ENCODE measurements around the gene CDCP2.
"Not testable (repeated sequence)": the region's sequence is repeated elsewhere in the genome, so short reads cannot be mapped to it uniquely, and the experiment has no call there.

CDCP2 gene

DNA sequence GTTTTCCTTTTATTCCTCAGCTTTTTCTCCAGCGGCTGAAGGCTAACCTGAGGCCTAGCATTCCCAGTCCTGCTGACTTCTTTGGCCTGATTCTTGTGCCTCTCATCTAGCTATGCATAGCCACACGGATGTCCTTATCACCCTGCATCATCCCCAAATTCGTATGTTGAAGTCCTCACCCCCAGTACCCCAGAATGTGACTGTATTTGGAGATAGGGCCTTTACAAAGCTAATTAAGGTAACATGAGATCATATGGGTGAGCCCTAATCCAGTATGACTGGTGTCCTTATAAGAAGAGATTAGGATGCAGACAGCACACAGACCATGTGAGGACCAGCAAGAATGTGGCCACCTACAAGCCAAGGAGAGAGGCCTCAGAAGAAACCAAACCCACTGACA lies 44.6 kb downstream of the CDCP2 start:
- TF ChIP-seq, protein P1, sequence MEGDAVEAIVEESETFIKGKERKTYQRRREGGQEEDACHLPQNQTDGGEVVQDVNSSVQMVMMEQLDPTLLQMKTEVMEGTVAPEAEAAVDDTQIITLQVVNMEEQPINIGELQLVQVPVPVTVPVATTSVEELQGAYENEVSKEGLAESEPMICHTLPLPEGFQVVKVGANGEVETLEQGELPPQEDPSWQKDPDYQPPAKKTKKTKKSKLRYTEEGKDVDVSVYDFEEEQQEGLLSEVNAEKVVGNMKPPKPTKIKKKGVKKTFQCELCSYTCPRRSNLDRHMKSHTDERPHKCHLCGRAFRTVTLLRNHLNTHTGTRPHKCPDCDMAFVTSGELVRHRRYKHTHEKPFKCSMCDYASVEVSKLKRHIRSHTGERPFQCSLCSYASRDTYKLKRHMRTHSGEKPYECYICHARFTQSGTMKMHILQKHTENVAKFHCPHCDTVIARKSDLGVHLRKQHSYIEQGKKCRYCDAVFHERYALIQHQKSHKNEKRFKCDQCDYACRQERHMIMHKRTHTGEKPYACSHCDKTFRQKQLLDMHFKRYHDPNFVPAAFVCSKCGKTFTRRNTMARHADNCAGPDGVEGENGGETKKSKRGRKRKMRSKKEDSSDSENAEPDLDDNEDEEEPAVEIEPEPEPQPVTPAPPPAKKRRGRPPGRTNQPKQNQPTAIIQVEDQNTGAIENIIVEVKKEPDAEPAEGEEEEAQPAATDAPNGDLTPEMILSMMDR (IDR thresholded peaks at IDR 0.05; ENCODE audit: low read depth, low read length): no peak
- no peak for DNase-seq (ENCODE audit: low read depth in 2 of 2)
- no peak overlapping the region for H3K4me3 ChIP-seq (replicated peaks in 1 of 2; ENCODE audit: low read depth in 2 of 2, low read length in 2 of 2)

DNA sequence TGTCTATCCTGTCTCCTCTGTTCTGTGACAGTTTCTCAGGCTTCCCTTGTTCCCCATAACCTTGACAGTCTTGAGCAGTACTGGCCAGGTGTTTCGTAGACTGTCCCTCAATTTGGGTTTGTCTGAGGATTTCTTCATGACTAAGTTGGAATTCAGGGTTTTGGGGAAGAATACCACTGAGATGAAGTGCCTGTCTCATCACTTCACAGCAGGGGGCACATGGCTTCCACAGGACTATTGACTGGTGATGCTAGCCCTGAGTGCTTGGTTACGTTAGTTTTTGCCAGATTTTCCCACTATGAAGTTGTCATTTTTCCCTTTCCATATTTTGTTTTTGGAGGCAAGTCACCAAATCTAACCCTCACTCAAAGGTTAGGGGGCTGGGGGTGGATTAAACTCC lies 45.7 kb downstream of the CDCP2 start:
- TF ChIP-seq, protein P1 (IDR thresholded peaks at IDR 0.05; ENCODE audit: low read depth, low read length): peak; percentile 29
- DNase-seq (ENCODE audit: low read depth in 2 of 2): peak; percentile 25 to 42
- H3K4me3 ChIP-seq (replicated peaks in 1 of 2; ENCODE audit: low read depth in 2 of 2, low read length in 2 of 2): no peak overlapping the region

DNA sequence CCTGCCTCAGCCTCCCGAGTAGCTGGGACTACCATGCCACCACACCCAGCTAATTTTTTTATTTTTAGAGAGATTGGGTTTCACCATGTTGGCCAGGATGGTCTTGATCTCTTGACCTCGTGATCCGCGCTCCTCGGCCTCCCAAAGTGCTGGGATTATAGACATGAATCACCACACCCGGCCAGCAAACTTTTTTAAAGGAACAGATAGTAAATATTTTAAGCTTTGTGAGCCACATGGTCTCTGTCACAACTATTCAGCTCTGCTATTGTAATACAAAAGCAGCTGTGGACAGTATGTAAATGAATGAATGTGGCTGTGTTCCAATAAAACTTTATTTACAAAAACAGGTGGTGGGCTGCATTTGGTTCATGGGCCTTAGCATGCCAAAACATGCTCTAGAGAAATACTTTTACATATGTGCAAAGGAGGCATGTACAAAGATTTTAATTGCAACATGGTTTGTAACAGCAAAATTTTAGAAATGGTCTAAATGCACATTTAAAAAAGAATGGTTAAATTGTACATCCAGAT lies 47.0 kb downstream of the CDCP2 start:
- TF ChIP-seq, protein P1 (IDR thresholded peaks at IDR 0.05; ENCODE audit: low read depth, low read length): no peak
- no peak overlapping the region for H3K4me3 ChIP-seq (replicated peaks in 1 of 2; ENCODE audit: low read depth in 2 of 2, low read length in 2 of 2)
- DNase-seq (ENCODE audit: low read depth in 2 of 2): no peak

DNA sequence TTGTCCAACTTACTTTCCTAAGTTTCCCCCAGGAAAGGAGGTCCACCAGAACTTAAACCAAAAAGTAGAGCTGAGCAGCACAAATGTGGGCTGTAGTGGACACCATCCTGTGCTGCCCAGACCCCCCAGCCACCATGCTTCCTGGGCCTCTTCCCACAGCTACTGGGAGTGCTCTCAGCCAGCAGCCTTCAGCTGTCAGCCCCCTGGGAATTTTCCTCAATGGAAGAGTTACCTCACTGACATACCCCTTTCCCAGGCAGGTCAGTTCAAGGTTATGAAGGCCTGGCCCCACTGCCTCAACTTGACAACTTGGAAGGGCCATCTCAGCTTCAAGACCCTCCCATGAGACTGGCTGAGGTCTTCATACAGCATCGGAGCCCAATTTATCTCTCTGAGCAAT lies 47.7 kb downstream of the CDCP2 start:
- no peak for DNase-seq (ENCODE audit: low read depth in 2 of 2)
- no peak overlapping the region for H3K4me3 ChIP-seq (replicated peaks in 1 of 2; ENCODE audit: low read depth in 2 of 2, low read length in 2 of 2)
- TF ChIP-seq, protein P1 (IDR thresholded peaks at IDR 0.05; ENCODE audit: low read depth, low read length): no peak

DNA sequence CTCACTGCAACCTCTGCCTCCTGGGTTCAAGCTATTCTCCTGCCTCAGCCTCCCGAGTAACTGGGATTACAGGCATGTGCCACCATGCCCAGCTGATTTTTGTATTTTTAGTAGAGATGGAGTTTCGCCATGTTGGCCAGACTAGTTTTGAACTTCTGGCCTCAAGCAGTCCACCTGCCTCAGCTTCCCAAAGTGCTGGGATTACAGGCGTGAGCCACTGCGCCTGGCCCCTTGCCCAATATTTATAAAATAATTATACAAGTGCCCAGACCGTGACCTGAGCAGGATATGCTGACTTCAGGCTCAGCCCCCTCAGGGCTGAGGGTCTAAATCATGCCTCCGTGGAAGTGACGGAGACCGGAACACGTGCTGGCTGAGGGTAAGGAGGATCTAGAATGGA lies 48.2 kb downstream of the CDCP2 start:
- not testable (repeated sequence) for DNase-seq (ENCODE audit: low read depth in 2 of 2); H3K4me3 ChIP-seq (replicated peaks in 1 of 2; ENCODE audit: low read depth in 2 of 2, low read length in 2 of 2)

DNA sequence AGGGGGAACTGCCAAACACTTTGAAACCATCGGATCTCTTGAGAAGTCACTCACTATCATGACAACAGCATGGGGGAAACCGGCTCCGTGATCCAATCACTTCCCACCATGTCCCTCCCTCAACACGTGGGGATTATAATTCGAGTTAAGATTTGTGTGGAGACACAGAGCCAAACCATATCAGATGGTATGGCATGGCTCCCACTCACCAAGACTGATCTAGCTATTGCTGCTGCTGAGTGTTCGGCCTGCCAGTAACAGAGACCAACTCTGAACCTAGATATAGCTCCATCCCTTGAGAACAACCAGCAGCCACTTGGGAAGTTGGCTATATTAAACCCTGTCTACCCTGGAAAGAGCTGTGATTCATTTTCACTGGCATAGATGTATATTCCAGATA lies 49.4 kb downstream of the CDCP2 start:
- no peak overlapping the region for H3K4me3 ChIP-seq (replicated peaks in 1 of 2; ENCODE audit: low read depth in 2 of 2, low read length in 2 of 2)
- TF ChIP-seq, protein P1 (IDR thresholded peaks at IDR 0.05; ENCODE audit: low read depth, low read length): no peak
- no peak for DNase-seq (ENCODE audit: low read depth in 2 of 2)

DNA sequence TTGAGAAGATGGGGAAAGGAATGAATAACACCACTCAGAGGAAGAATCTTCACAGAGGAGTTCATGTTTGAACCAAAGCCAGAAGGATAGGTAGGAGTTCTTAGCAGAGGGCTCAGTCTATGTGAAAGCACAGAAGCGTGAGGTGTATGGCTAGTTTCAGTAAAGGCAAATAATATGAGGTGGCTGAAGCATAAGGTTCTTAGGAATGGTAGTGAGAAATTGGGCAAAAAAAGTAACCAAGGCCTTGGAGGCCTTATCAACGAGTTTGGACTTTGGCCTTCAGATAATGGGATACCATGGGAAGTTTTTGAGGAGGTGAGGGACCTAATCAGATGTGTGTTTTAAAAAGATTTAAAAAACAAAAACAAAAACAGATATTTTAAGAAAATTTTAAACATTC lies 52.3 kb downstream of the CDCP2 start:
- no peak overlapping the region for H3K4me3 ChIP-seq (replicated peaks in 1 of 2; ENCODE audit: low read depth in 2 of 2, low read length in 2 of 2)
- DNase-seq (ENCODE audit: low read depth in 2 of 2): no peak
- TF ChIP-seq, protein P1 (IDR thresholded peaks at IDR 0.05; ENCODE audit: low read depth, low read length): no peak
